Osteocyte (in vitro differentiated cells): ENCODE results near the gene IMPG2. TPM values are rescaled to one million over a fixed set of nuclear protein-coding genes. Genes with fewer than 3 reads are reported as not detected.

Experiments used
- DNase-seq: peaks from one replicate; pipeline ENCODE4 v3.0.0; 2021; ENCODE audit warnings: mixed read lengths; ENCODE audit not compliant: unreplicated experiment; ENCODE audit errors: extremely low spot score
- H3K27ac Mint-ChIP-seq: one replicate; pipeline ENCODE4 v1.8.0; 2021; ENCODE audit warnings: mild to moderate bottlenecking, mixed read lengths; ENCODE audit not compliant: unreplicated experiment
- H3K27me3 Mint-ChIP-seq: one replicate; pipeline ENCODE4 v1.8.0; 2021; ENCODE audit warnings: mixed read lengths; ENCODE audit not compliant: unreplicated experiment
- H3K36me3 Mint-ChIP-seq: one replicate; pipeline ENCODE4 v1.8.0; 2021; ENCODE audit warnings: mixed read lengths; ENCODE audit not compliant: unreplicated experiment
- H3K4me1 Mint-ChIP-seq: one replicate; pipeline ENCODE4 v1.8.0; 2021; ENCODE audit warnings: mixed read lengths; ENCODE audit not compliant: unreplicated experiment
- H3K4me3 Mint-ChIP-seq: one replicate; pipeline ENCODE4 v1.8.0; 2021; ENCODE audit warnings: mild to moderate bottlenecking, moderate library complexity, mixed read lengths; ENCODE audit not compliant: unreplicated experiment
- H3K9me3 Mint-ChIP-seq: one replicate; pipeline ENCODE4 v1.8.0; 2021; ENCODE audit warnings: mixed read lengths; ENCODE audit not compliant: unreplicated experiment
- CTCF ChIP-seq: fragments of 200-600 bp; sonication (generic); IDR thresholded peaks from 2 replicates; pipeline ENCODE4 v1.5.0; 2021; ENCODE audit warnings: antibody characterized with exemption, mild to moderate bottlenecking, moderate library complexity
- total RNA-seq: library from RNA; stranded (reverse); gene quantifications from 2 replicates; pipeline ENCODE4 v1.2.1, GENCODE V29; 2021

IMPG2 gene
- total RNA-seq, 1 donor from 2014 or later: 0.73 TPM

DNA sequence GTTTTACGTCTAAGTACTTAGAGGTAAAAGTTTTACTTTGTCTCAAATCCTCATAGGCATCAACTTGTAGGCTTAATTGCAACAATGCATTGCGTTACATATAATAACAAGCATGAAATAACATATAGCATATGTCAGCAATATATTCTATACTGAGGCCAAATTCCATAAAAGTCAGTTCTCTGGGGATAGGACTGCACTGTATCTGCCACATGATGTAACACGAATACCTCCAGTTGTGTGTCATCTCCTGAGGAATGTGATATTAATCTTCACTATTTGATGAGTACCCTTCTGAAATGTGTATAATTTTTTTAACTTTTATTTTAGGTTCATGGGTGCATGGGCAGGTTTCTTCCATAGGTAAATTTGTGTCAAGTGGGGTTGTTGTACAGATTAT, 126.4 kb downstream of the IMPG2 start:
- no peak for TF ChIP-seq CTCF
- H3K4me3 Mint-ChIP-seq: no peak overlapping the region
- no peaks in the 10 kb centered on the region for H3K36me3 Mint-ChIP-seq
- H3K9me3 Mint-ChIP-seq: no peaks in the 10 kb centered on the region
- no peaks in the 10 kb centered on the region for H3K27me3 Mint-ChIP-seq
- peaks cover 28% of the 10 kb centered on the region for H3K4me1 Mint-ChIP-seq
- no peak for DNase-seq
- H3K27ac Mint-ChIP-seq: peak overlapping the region; percentile 16

DNA sequence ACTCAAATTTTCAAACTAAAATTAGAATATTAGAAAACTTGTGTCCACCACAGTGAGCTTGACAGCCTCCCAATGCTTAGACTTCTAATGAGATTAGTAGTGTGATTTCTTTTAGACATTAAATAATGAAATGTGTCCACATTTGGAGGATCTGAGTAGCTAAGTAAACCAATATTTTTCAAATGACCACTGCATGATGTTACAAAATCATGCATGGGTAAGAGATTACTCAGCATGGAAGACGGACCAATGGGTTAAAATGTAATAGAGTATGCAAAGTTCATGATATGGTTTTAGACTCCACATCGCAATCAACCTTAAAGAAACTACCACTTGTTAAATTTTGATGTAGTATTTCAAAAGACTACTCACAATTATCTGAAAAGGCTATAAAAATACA, 130.6 kb downstream of the IMPG2 start:
- peaks cover 11% of the 10 kb centered on the region for H3K9me3 Mint-ChIP-seq
- no peak for DNase-seq

DNA sequence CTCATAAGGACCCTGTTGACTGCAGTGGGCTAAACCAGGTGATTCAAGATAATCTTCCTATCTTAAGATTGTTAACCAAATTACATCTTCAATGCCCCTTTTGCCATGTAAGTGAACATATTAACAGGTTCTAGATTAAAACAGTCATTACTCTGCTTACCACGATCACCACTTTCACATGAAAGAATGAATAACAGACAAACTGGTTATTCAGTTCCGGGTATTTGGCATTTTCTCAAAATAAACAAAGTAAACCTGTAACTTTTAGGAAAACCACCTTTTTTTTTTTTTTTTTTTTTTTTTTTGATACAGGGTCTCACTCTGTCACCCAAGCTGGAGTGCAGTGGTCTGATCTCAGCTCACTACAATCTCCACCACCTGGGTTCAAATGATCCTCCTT, 131.2 kb downstream of the IMPG2 start:
- Mint-ChIP-seq H3K27ac (no peak overlapping the region), H3K4me3 (no peak overlapping the region), H3K36me3 (no peaks in the 10 kb centered on the region), H3K9me3 (peaks cover 13% of the 10 kb centered on the region), H3K27me3 (no peaks in the 10 kb centered on the region), H3K4me1 (peaks cover 26% of the 10 kb centered on the region)
- TF ChIP-seq CTCF: no peak
- no peak for DNase-seq

More for the DNA sequence above, 130.6 kb downstream of the IMPG2 start:
- no peak for TF ChIP-seq CTCF
- Mint-ChIP-seq H3K27me3 (no peaks in the 10 kb centered on the region), H3K27ac (no peak overlapping the region), H3K36me3 (no peaks in the 10 kb centered on the region), H3K4me1 (peaks cover 27% of the 10 kb centered on the region), H3K4me3 (no peak overlapping the region)

GRCh38 chr3:101185341-101185740, 135.0 kb downstream of the IMPG2 start:
- TF ChIP-seq CTCF: no peak
- Mint-ChIP-seq H3K36me3 (no peaks in the 10 kb centered on the region), H3K4me1 (peaks cover 8% of the 10 kb centered on the region), H3K9me3 (peaks cover 14% of the 10 kb centered on the region), H3K4me3 (no peak overlapping the region), H3K27me3 (no peaks in the 10 kb centered on the region), H3K27ac (no peak overlapping the region)
- DNase-seq: no peak

DNA sequence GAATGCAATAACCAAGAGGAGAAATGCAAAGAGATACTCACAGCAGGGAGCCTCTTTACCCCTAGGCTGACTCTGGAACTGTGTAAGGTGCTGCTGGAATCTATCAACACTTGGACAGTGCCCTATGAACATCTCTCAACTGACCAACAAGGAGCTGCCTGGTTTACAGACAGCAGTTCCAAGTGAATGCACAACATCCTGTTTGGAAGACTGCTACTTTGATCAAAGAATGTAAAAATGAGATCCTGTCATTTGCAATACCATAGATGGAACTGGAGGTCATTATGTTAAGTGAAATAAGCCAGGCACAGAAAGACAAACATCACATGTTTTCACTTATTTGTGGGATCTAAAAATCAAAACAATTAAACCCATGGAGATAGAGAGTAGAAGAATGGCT, 136.3 kb downstream of the IMPG2 start:
- no peak for TF ChIP-seq CTCF
- DNase-seq: no peak
- Mint-ChIP-seq H3K4me3 (no peak overlapping the region), H3K4me1 (peaks cover 11% of the 10 kb centered on the region), H3K36me3 (no peaks in the 10 kb centered on the region), H3K27me3 (no peaks in the 10 kb centered on the region), H3K9me3 (peaks cover 14% of the 10 kb centered on the region), H3K27ac (peak overlapping the region; percentile 3)
